ENCODE measurements around the gene TRIP12. TPM values are rescaled to one million over a fixed set of nuclear protein-coding genes. Genes with fewer than 3 reads are reported as not detected.

Gene TRIP12
- total and polyA plus RNA-seq, 2 of the 13 experiments (the other 11 are each of a cell fraction or from before 2014, with no cell fraction given) = 72.1 to 153 TPM

DNA sequence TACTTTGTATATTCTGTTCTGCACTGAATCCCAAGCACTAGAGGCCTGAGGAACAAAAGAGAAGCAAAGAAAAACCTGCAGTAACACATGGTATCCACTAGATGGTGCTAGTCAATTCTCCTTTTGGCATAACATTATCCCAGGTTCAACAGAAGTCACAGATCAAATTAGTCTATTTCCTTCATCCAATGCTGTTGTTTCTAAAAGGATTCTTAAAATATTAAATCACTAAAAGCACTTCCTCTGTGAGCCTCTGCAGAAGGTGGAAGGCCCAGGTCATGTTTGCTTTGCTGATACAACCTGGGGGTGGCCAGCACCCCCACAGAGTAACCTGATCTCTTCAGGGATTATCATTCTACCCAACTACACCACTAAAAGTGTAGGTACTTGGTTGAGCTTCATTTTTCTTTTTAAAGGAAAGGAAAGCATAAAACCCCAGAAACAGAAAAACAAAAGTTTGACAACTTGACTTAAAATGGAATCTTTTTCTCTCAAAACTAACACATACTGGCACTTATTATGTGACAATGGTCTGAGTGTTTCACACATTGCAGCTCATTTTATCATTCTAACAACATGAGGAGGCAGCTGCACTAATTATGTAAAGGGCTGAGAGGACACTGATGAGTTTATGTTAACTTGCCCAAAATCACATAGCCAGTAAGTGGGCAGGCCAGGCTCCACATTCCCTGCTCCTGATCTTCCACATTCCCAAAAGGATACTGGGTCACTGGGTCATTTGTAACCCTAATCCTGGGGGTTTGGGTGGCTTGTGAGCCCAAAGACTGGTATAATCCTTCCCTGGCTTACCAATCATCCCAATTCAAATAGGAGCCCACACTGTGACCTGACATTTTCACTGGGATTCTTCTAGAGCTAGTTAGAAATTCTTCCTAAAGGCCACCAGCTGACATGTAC, 140.7 kb downstream of the TRIP12 start (continued):
- TF ChIP-seq PAF1 (CRISPR knock-in tag; IDR thresholded peaks at IDR 0.05) (no peak), SP5 (CRISPR knock-in tag; IDR thresholded peaks at IDR 0.05; ENCODE audit: borderline replicate concordance, low read depth) (no peak), KLF11 (CRISPR knock-in tag; IDR thresholded peaks at IDR 0.05) (no peak), SKI (IDR thresholded peaks at IDR 0.05; ENCODE audit: partially characterized antibody) (no peak), MIER3 (CRISPR knock-in tag; IDR thresholded peaks at IDR 0.05; ENCODE audit: borderline replicate concordance) (no peak), TEAD3 (CRISPR knock-in tag; optimal IDR thresholded peaks at IDR 0.05; ENCODE audit: borderline replicate concordance) (peak; percentile 25), FLYWCH1 (CRISPR knock-in tag; IDR thresholded peaks at IDR 0.05) (no peak), CEBPB (IDR thresholded peaks at IDR 0.05; ENCODE audit: borderline replicate concordance, low read depth, low read length) (no peak), SP4 (CRISPR knock-in tag; IDR thresholded peaks at IDR 0.05) (no peak), HOXD1 (CRISPR knock-in tag; IDR thresholded peaks at IDR 0.05) (no peak), ETV5 (CRISPR knock-in tag; IDR thresholded peaks at IDR 0.05; ENCODE audit: borderline replicate concordance) (no peak), FOXJ3 (CRISPR knock-in tag; IDR thresholded peaks at IDR 0.05; ENCODE audit: borderline replicate concordance) (no peak), TOE1 (CRISPR knock-in tag; IDR thresholded peaks at IDR 0.05) (no peak)
- TF ChIP-seq, protein P1, sequence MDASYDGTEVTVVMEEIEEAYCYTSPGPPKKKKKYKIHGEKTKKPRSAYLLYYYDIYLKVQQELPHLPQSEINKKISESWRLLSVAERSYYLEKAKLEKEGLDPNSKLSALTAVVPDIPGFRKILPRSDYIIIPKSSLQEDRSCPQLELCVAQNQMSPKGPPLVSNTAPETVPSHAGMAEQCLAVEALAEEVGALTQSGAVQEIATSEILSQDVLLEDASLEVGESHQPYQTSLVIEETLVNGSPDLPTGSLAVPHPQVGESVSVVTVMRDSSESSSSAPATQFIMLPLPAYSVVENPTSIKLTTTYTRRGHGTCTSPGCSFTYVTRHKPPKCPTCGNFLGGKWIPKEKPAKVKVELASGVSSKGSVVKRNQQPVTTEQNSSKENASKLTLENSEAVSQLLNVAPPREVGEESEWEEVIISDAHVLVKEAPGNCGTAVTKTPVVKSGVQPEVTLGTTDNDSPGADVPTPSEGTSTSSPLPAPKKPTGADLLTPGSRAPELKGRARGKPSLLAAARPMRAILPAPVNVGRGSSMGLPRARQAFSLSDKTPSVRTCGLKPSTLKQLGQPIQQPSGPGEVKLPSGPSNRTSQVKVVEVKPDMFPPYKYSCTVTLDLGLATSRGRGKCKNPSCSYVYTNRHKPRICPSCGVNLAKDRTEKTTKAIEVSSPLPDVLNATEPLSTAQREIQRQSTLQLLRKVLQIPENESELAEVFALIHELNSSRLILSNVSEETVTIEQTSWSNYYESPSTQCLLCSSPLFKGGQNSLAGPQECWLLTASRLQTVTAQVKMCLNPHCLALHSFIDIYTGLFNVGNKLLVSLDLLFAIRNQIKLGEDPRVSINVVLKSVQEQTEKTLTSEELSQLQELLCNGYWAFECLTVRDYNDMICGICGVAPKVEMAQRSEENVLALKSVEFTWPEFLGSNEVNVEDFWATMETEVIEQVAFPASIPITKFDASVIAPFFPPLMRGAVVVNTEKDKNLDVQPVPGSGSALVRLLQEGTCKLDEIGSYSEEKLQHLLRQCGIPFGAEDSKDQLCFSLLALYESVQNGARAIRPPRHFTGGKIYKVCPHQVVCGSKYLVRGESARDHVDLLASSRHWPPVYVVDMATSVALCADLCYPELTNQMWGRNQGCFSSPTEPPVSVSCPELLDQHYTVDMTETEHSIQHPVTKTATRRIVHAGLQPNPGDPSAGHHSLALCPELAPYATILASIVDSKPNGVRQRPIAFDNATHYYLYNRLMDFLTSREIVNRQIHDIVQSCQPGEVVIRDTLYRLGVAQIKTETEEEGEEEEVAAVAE (CRISPR knock-in tag; IDR thresholded peaks at IDR 0.05; ENCODE audit: borderline replicate concordance) = no peak
- TF ChIP-seq, protein P2, sequence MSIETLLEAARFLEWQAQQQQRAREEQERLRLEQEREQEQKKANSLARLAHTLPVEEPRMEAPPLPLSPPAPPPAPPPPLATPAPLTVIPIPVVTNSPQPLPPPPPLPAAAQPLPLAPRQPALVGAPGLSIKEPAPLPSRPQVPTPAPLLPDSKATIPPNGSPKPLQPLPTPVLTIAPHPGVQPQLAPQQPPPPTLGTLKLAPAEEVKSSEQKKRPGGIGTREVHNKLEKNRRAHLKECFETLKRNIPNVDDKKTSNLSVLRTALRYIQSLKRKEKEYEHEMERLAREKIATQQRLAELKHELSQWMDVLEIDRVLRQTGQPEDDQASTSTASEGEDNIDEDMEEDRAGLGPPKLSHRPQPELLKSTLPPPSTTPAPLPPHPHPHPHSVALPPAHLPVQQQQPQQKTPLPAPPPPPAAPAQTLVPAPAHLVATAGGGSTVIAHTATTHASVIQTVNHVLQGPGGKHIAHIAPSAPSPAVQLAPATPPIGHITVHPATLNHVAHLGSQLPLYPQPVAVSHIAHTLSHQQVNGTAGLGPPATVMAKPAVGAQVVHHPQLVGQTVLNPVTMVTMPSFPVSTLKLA (IDR thresholded peaks at IDR 0.05) = no peak
- TF ChIP-seq, protein P3, sequence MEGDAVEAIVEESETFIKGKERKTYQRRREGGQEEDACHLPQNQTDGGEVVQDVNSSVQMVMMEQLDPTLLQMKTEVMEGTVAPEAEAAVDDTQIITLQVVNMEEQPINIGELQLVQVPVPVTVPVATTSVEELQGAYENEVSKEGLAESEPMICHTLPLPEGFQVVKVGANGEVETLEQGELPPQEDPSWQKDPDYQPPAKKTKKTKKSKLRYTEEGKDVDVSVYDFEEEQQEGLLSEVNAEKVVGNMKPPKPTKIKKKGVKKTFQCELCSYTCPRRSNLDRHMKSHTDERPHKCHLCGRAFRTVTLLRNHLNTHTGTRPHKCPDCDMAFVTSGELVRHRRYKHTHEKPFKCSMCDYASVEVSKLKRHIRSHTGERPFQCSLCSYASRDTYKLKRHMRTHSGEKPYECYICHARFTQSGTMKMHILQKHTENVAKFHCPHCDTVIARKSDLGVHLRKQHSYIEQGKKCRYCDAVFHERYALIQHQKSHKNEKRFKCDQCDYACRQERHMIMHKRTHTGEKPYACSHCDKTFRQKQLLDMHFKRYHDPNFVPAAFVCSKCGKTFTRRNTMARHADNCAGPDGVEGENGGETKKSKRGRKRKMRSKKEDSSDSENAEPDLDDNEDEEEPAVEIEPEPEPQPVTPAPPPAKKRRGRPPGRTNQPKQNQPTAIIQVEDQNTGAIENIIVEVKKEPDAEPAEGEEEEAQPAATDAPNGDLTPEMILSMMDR (CRISPR knock-in tag; IDR thresholded peaks at IDR 0.05) = peak; percentile 77
- TF ChIP-seq, protein P4, sequence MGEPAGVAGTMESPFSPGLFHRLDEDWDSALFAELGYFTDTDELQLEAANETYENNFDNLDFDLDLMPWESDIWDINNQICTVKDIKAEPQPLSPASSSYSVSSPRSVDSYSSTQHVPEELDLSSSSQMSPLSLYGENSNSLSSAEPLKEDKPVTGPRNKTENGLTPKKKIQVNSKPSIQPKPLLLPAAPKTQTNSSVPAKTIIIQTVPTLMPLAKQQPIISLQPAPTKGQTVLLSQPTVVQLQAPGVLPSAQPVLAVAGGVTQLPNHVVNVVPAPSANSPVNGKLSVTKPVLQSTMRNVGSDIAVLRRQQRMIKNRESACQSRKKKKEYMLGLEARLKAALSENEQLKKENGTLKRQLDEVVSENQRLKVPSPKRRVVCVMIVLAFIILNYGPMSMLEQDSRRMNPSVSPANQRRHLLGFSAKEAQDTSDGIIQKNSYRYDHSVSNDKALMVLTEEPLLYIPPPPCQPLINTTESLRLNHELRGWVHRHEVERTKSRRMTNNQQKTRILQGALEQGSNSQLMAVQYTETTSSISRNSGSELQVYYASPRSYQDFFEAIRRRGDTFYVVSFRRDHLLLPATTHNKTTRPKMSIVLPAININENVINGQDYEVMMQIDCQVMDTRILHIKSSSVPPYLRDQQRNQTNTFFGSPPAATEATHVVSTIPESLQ (CRISPR knock-in tag; conservative IDR thresholded peaks at IDR 0.05) = 0 out of 2 replicates have a peak, but pooled peaks have one; percentile 77
- TF ChIP-seq, protein P5, sequence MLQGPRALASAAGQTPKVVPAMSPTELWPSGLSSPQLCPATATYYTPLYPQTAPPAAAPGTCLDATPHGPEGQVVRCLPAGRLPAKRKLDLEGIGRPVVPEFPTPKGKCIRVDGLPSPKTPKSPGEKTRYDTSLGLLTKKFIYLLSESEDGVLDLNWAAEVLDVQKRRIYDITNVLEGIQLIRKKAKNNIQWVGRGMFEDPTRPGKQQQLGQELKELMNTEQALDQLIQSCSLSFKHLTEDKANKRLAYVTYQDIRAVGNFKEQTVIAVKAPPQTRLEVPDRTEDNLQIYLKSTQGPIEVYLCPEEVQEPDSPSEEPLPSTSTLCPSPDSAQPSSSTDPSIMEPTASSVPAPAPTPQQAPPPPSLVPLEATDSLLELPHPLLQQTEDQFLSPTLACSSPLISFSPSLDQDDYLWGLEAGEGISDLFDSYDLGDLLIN (CRISPR knock-in tag; IDR thresholded peaks at IDR 0.05; ENCODE audit: borderline replicate concordance) = no peak
